H1 (cell line): Measurements from ENCODE around the gene UGT1A8. TPM values are rescaled to one million over a fixed set of nuclear protein-coding genes. Genes with fewer than 3 reads are reported as not detected.

Experiments used
- CTCF ChIA-PET: fragments of 300-600 bp; sonication (Branson Sonifier 250); formaldehyde crosslinking; loops from one replicate; lab custom pipeline; 2021; ENCODE audit not compliant: partially characterized antibody; lab: Charles Lee
- POLR2A ChIA-PET: fragments of 300-600 bp; sonication (Branson Sonifier 250); formaldehyde crosslinking; loops from one replicate; lab custom pipeline; 2021; ENCODE audit warnings: inconsistent platforms; ENCODE audit not compliant: partially characterized antibody; lab: Charles Lee
- DNase-seq, 2 experiments: peaks; one replicate each; pipeline versions ENCODE4 v3.0.0 to v3.0.0-alpha.2; 2010 to 2022; ENCODE audit warnings: low spot score in 2 of 2, low read depth in 1 of 2, mixed read lengths in 1 of 2
- FAIRE-seq: peaks from 2 replicates; lab custom pipeline; 2011; peaks lifted over from hg19 to GRCh38; lab: Jason Lieb, UNC
- H2AFZ ChIP-seq: 2 replicates; pipeline ENCODE4 v1.8.1; 2012; ENCODE audit warnings: low read length, inconsistent platforms
- H2AK5ac ChIP-seq: 2 replicates; pipeline ENCODE4 v1.6.1; 2013; ENCODE audit warnings: low read depth, low read length
- H2BK120ac ChIP-seq: replicated peaks from 2 replicates; pipeline ENCODE3; 2013; ENCODE audit warnings: low read depth, low read length, inconsistent platforms
- H2BK12ac ChIP-seq: 2 replicates; pipeline ENCODE4 v1.6.1; 2013; ENCODE audit warnings: low read depth, low read length
- H2BK15ac ChIP-seq: 2 replicates; pipeline ENCODE4 v1.6.1; 2013; ENCODE audit warnings: low read length
- H2BK20ac ChIP-seq: 2 replicates; pipeline ENCODE4 v1.6.1; 2013; ENCODE audit warnings: low read length
- H2BK5ac ChIP-seq: 2 replicates; pipeline ENCODE4 v1.6.1; 2013; ENCODE audit warnings: low read depth, low read length
- H3K14ac ChIP-seq: 2 replicates; pipeline ENCODE4 v1.6.1; 2013; ENCODE audit warnings: inconsistent platforms; ENCODE audit not compliant: insufficient read length
- H3K18ac ChIP-seq: 2 replicates; pipeline ENCODE4 v1.6.1; 2013; ENCODE audit warnings: low read length; ENCODE audit errors: extremely low read depth
- H3K23ac ChIP-seq: 2 replicates; pipeline ENCODE4 v1.6.1; 2013; ENCODE audit warnings: inconsistent platforms; ENCODE audit not compliant: insufficient read length
- H3K23me2 ChIP-seq: 2 replicates; pipeline ENCODE4 v1.6.1; 2013; ENCODE audit warnings: low read depth, low read length
- H3K27ac ChIP-seq: 2 replicates; pipeline ENCODE4 v1.6.1; 2011; ENCODE audit warnings: low read depth, low read length, inconsistent platforms
- H3K27me3 ChIP-seq, 4 experiments: replicated peaks in 1 of 4; 1 replicate in 1 of 4; 2 replicates in 3 of 4; pipeline versions ENCODE4 v1.6.1 to v1.8.1; 2011 to 2013; ENCODE audit warnings: low read length in 3 of 4, mild to moderate bottlenecking in 3 of 4, inconsistent platforms in 2 of 4, mixed read lengths in 2 of 4, moderate library complexity in 1 of 4; ENCODE audit not compliant: control insufficient read depth in 3 of 4, insufficient read depth in 3 of 4; ENCODE audit errors: extremely low read depth in 1 of 4
- H3K36me3 ChIP-seq, 4 experiments: 2 replicates each; pipeline versions ENCODE4 v1.6.1 to v1.8.1; 2011 to 2013; ENCODE audit warnings: mild to moderate bottlenecking in 4 of 4, low read length in 3 of 4, moderate library complexity in 2 of 4, control low read depth in 1 of 4, inconsistent platforms in 1 of 4; ENCODE audit not compliant: insufficient read depth in 4 of 4, control insufficient read depth in 2 of 4
- H3K4ac ChIP-seq: replicated peaks from 2 replicates; pipeline ENCODE3; 2013; ENCODE audit warnings: low read length, low read depth, mixed read lengths, inconsistent platforms; ENCODE audit not compliant: insufficient read length
- H3K4me1 ChIP-seq, 4 experiments: replicated peaks in 1 of 4; 1 replicate in 1 of 4; 2 replicates in 3 of 4; pipeline versions ENCODE4 v1.6.1 to v1.8.1; 2011 to 2013; ENCODE audit warnings: low read length in 3 of 4, inconsistent platforms in 2 of 4, mixed read lengths in 1 of 4; ENCODE audit not compliant: insufficient read depth in 4 of 4, control insufficient read depth in 3 of 4
- H3K4me2 ChIP-seq, 2 experiments: 2 replicates each; pipeline versions ENCODE4 v1.6.1 to v1.8.1; 2011 to 2013; ENCODE audit warnings: low read depth in 2 of 2, low read length in 2 of 2, control low read depth in 1 of 2, inconsistent platforms in 1 of 2, mild to moderate bottlenecking in 1 of 2; ENCODE audit not compliant: insufficient read depth in 1 of 2
- H3K4me3 ChIP-seq, 4 experiments: fragments of 200-600, 300-600 bp in 1 of 4; sonication (generic), shearing (Covaris generic), sonication (Bioruptor Twin) in 1 of 4; 2 replicates each; pipeline versions ENCODE4 v1.5.1 to v1.8.1; 2011 to 2016; ENCODE audit warnings: low read length in 4 of 4, low read depth in 3 of 4, control low read depth in 2 of 4, inconsistent platforms in 2 of 4, mild to moderate bottlenecking in 2 of 4, mixed read lengths in 1 of 4, moderate library complexity in 1 of 4; ENCODE audit not compliant: insufficient read depth in 2 of 4; ENCODE audit errors: extremely low read depth in 1 of 4
- H3K56ac ChIP-seq: replicated peaks from 2 replicates; pipeline ENCODE3; 2013; ENCODE audit warnings: low read depth, mild to moderate bottlenecking, mixed read lengths, low read length, inconsistent platforms; ENCODE audit not compliant: insufficient read length
- H3K79me1 ChIP-seq: 2 replicates; pipeline ENCODE4 v1.6.1; 2013; ENCODE audit warnings: low read depth, low read length, control low read depth
- H3K79me2 ChIP-seq, 2 experiments: 2 replicates each; pipeline versions ENCODE4 v1.6.1 to v1.8.1; 2012 to 2013; ENCODE audit warnings: low read length in 2 of 2, mild to moderate bottlenecking in 2 of 2, inconsistent platforms in 1 of 2; ENCODE audit not compliant: insufficient read depth in 2 of 2, control insufficient read depth in 1 of 2
- H3K9ac ChIP-seq, 4 experiments: replicated peaks in 1 of 4; 1 replicate in 1 of 4; 2 replicates in 3 of 4; pipeline versions ENCODE4 v1.6.1 to v1.8.1; 2011 to 2013; ENCODE audit warnings: low read depth in 3 of 4, low read length in 3 of 4, control low read depth in 2 of 4, mild to moderate bottlenecking in 2 of 4, moderate library complexity in 2 of 4, inconsistent platforms in 1 of 4; ENCODE audit errors: extremely low read depth in 1 of 4
- H3K9me3 ChIP-seq, 2 experiments: 2 replicates each; pipeline versions ENCODE4 v1.6.1 to v1.8.1; 2012 to 2013; ENCODE audit warnings: mild to moderate bottlenecking in 2 of 2, moderate library complexity in 2 of 2, control low read depth in 1 of 2, inconsistent platforms in 1 of 2, low read depth in 1 of 2, low read length in 1 of 2, mixed read lengths in 1 of 2; ENCODE audit not compliant: insufficient read depth in 2 of 2
- H4K20me1 ChIP-seq, 2 experiments: replicated peaks in 1 of 2; 2 replicates each; pipeline versions ENCODE3 to v1.8.1; 2011 to 2013; ENCODE audit warnings: inconsistent platforms in 2 of 2, low read length in 2 of 2, mild to moderate bottlenecking in 1 of 2; ENCODE audit not compliant: insufficient read depth in 2 of 2, control insufficient read depth in 1 of 2
- H4K5ac ChIP-seq: 2 replicates; pipeline ENCODE4 v1.6.1; 2013; ENCODE audit warnings: low read length, low read depth, mixed read lengths, inconsistent platforms; ENCODE audit not compliant: insufficient read length
- H4K8ac ChIP-seq: 2 replicates; pipeline ENCODE4 v1.8.0; 2013; ENCODE audit warnings: mild to moderate bottlenecking, moderate library complexity, low read length, inconsistent platforms; ENCODE audit not compliant: insufficient read depth; ENCODE audit errors: extremely low read depth
- H4K91ac ChIP-seq: replicated peaks from 2 replicates; pipeline ENCODE3; 2013; ENCODE audit warnings: low read length, mixed read lengths, inconsistent platforms; ENCODE audit not compliant: insufficient read length
- BACH1 ChIP-seq: IDR thresholded peaks from 2 replicates; pipeline ENCODE4 v1.6.1; 2012; ENCODE audit warnings: low read length, improper control_type of control experiment
- MAFK ChIP-seq: IDR thresholded peaks from 2 replicates; pipeline ENCODE4 v1.6.1; 2012; ENCODE audit warnings: low read depth, mild to moderate bottlenecking, improper control_type of control experiment, low read length
- WGBS, 2 experiments: shearing (Covaris generic) in 1 of 2; methylation state at CpG; one replicate each; pipeline versions ENCODE4 v1.1.6 to v1.1.7; 2013 to 2015; ENCODE audit warnings: low lambda C conversion rate in 2 of 2, mixed read lengths in 2 of 2, inconsistent platforms in 1 of 2, low coverage in 1 of 2, missing lambda C conversion rate in 1 of 2; ENCODE audit not compliant: insufficient replicate concordance in 2 of 2, insufficient coverage in 1 of 2, insufficient read length in 1 of 2; ENCODE audit errors: extremely low coverage in 1 of 2, missing lambda C conversion rate in 1 of 2; 5-methylcytosine and 5-hydroxymethylcytosine counted together
- polyA plus RNA-seq, 7 experiments: library from polyadenylated mRNA; depleted of rRNA in 3 of 7; stranded (reverse) in 5 of 7; unstranded in 2 of 7; fragments of >200 nt in 5 of 7; fragments of 200-250 nt in 2 of 7; gene quantifications; 1 replicate in 5 of 7; 2 replicates in 1 of 7; 4 replicates in 1 of 7; pipeline versions ENCODE4 v1.2.1 to v1.2.3, GENCODE V29; 2011 to 2013; ENCODE audit warnings: missing spikeins in 2 of 7, mixed read lengths in 2 of 7
- total RNA-seq: library from RNA; stranded (reverse); fragmentation: NEBNext Ultra II Directional; extraction: Animal tissue kit (Norgen Biotek cat#: 25700); gene quantifications from 2 replicates; pipeline ENCODE4 v1.2.1, GENCODE V29; 2021
- TF ChIP-seq, protein P1 (sequence below): IDR thresholded peaks from 2 replicates; pipeline ENCODE4 v1.6.1; 2012; ENCODE audit warnings: inconsistent platforms

The UGT1A8 gene
- total and polyA plus RNA-seq, 2 of the 8 experiments (the other 6 are each of a cell fraction or from before 2014, with no cell fraction given) = not detected

DNA sequence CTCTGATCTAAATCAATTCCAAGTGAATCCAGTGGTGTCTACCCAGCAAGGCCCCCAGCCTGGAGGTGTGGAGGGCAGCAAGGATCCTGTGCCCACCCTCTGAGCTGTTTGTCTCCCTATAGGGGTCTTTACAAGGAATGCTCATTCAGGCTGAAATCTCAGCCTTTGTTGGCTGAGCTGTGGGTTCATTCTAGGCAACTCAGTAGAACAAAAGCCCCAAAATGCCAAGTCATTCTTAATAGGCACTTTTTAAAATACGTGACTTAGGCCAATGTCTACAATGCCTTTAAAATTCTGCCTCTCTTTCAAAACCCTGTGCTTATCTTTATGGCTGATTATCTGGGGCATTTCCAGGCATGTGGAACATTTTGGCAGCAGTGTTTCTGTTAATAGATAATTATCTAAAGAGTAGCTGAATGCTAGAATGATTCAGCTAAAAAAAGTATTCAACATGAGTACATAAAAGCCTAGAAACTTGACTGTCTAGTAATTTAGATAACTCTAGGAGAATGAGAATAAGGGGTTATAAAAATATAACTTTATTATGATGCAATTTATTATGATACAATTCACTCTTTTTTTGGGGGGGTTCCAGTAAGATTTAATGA is 82.7 kb downstream of the UGT1A8 start:
- Histone ChIP-seq H3K18ac (no peak overlapping the region; the same call in 1 of the 2 replicates), H3K27me3 (no peaks in the 10 kb centered on the region), H3K9ac (no peak overlapping the region), H2BK15ac (no peak overlapping the region), H2BK20ac (no peak overlapping the region), H2AFZ (peak overlapping the region; percentile 40; the same call in 1 of the 2 replicates), H4K5ac (no peak overlapping the region), H4K91ac (no peak overlapping the region), H3K56ac (no peak overlapping the region), H3K9me3 (no peaks in the 10 kb centered on the region), H2BK12ac (no peak overlapping the region), H3K14ac (no peak overlapping the region), H4K20me1 (no peaks in the 10 kb centered on the region), H3K4me3 (no peak overlapping the region), H3K27ac (no peak overlapping the region), H3K36me3 (no peaks in the 10 kb centered on the region), H3K4me1 (peaks cover 0 to 4% (median 0%) of the 10 kb centered on the region in 4 experiments; a peak in 1 of 7 replicates), H2BK5ac (0 out of 2 replicates have a peak overlapping the region, but pooled peaks have one; percentile 17), H3K23me2 (no peaks in the 10 kb centered on the region), H3K4me2 (no peak overlapping the region), H2AK5ac (no peak overlapping the region), H3K79me1 (no peaks in the 10 kb centered on the region), H3K79me2 (no peaks in the 10 kb centered on the region), H4K8ac (no peak overlapping the region), H2BK120ac (no peak overlapping the region), H3K4ac (no peak overlapping the region), H3K23ac (no peak overlapping the region)
- CTCF ChIA-PET = interaction anchor here (0.8 to 3.1 kb wide), 2 partner anchors 9 to 12 kb away, joined by 3 to 12 read pairs; partner anchors contain the start of gene UGT1A5
- FAIRE-seq = no peak
- POLR2A ChIA-PET = no interaction called here
- no peak for DNase-seq
- 57% methylated on average over 1 of the region's 1 CpG; no CpG with 5 or more reads in 1 of the 2 experiments for WGBS, 2 experiments
- TF ChIP-seq BACH1 (peak; percentile 98), MAFK (peak; percentile 90)
- TF ChIP-seq, protein P1, sequence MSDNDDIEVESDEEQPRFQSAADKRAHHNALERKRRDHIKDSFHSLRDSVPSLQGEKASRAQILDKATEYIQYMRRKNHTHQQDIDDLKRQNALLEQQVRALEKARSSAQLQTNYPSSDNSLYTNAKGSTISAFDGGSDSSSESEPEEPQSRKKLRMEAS = no peak
